Calu3 (cell line): ENCODE results near the gene ERC2. TPM values are rescaled to one million over a fixed set of nuclear protein-coding genes. Genes with fewer than 3 reads are reported as not detected.

Experiments
- BruUV-seq: library from RNA; stranded (reverse); fragments of 400-500 nt; replicated peaks from 2 replicates; lab custom pipeline; 2021; lab: Mats Ljungman, UMichigan
- CTCF ChIA-PET: fragments of 300-600 bp; sonication (Branson Sonifier 250); formaldehyde crosslinking; loops from one replicate; lab custom pipeline; 2022; ENCODE audit warnings: antibody characterized with exemption; lab: Charles Lee
- DNase-seq: peaks from one replicate; pipeline ENCODE4 v3.0.0; 2022
- H3K27ac Mint-ChIP-seq: one replicate; pipeline ENCODE4 v1.8.0; 2022; ENCODE audit warnings: mixed read lengths; ENCODE audit not compliant: unreplicated experiment
- H3K27me3 Mint-ChIP-seq: one replicate; pipeline ENCODE4 v1.8.0; 2022; ENCODE audit warnings: mixed read lengths; ENCODE audit not compliant: unreplicated experiment
- H3K36me3 Mint-ChIP-seq: one replicate; pipeline ENCODE4 v1.8.0; 2022; ENCODE audit warnings: mild to moderate bottlenecking, moderate library complexity, mixed read lengths; ENCODE audit not compliant: insufficient read depth, unreplicated experiment
- H3K4me1 Mint-ChIP-seq: one replicate; pipeline ENCODE4 v1.8.0; 2022; ENCODE audit warnings: mild to moderate bottlenecking, low read depth, mixed read lengths; ENCODE audit not compliant: unreplicated experiment
- H3K4me3 Mint-ChIP-seq: one replicate; pipeline ENCODE4 v1.8.0; 2022; ENCODE audit warnings: mild to moderate bottlenecking, low read depth, moderate library complexity, mixed read lengths; ENCODE audit not compliant: unreplicated experiment
- H3K9me3 Mint-ChIP-seq: one replicate; pipeline ENCODE4 v1.8.0; 2022; ENCODE audit warnings: low read depth, mixed read lengths; ENCODE audit not compliant: unreplicated experiment
- intact Hi-C: fragments of 100-400 bp; cut with micrococcal nuclease; formaldehyde crosslinking; loops from one replicate; pipeline ENCODE4 v1.10.0; 2022; ENCODE audit not compliant: unreplicated experiment
- total RNA-seq: library from RNA; stranded (reverse); gene quantifications from 2 replicates; pipeline ENCODE4 v1.2.3, GENCODE V29; 2022
- TF ChIP-seq, protein P1 (sequence below): fragments of 200-600 bp; IDR thresholded peaks from one replicate; pipeline ENCODE4 v1.8.0; 2022; ENCODE audit warnings: antibody characterized with exemption; ENCODE audit not compliant: unreplicated experiment

Gene ERC2
- total RNA-seq, 1 experiment from 2014 or later = 0.73 TPM

GRCh38 chr3:56323986-56324420, 144.3 kb downstream of the ERC2 start:
- H3K27me3 Mint-ChIP-seq = peaks cover 60% of the 10 kb centered on the region
- CTCF ChIA-PET = no interaction called here
- H3K4me3 Mint-ChIP-seq = no peak overlapping the region
- no peak for DNase-seq
- intact Hi-C loops = no loop called here
- no peaks in the 10 kb centered on the region for H3K36me3 Mint-ChIP-seq
- no peaks in the 10 kb centered on the region for H3K9me3 Mint-ChIP-seq
- no TSS peak for BruUV-seq
- H3K27ac Mint-ChIP-seq = no peak overlapping the region
- H3K4me1 Mint-ChIP-seq = no peaks in the 10 kb centered on the region
- TF ChIP-seq, protein P1, sequence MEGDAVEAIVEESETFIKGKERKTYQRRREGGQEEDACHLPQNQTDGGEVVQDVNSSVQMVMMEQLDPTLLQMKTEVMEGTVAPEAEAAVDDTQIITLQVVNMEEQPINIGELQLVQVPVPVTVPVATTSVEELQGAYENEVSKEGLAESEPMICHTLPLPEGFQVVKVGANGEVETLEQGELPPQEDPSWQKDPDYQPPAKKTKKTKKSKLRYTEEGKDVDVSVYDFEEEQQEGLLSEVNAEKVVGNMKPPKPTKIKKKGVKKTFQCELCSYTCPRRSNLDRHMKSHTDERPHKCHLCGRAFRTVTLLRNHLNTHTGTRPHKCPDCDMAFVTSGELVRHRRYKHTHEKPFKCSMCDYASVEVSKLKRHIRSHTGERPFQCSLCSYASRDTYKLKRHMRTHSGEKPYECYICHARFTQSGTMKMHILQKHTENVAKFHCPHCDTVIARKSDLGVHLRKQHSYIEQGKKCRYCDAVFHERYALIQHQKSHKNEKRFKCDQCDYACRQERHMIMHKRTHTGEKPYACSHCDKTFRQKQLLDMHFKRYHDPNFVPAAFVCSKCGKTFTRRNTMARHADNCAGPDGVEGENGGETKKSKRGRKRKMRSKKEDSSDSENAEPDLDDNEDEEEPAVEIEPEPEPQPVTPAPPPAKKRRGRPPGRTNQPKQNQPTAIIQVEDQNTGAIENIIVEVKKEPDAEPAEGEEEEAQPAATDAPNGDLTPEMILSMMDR = no peak

DNA sequence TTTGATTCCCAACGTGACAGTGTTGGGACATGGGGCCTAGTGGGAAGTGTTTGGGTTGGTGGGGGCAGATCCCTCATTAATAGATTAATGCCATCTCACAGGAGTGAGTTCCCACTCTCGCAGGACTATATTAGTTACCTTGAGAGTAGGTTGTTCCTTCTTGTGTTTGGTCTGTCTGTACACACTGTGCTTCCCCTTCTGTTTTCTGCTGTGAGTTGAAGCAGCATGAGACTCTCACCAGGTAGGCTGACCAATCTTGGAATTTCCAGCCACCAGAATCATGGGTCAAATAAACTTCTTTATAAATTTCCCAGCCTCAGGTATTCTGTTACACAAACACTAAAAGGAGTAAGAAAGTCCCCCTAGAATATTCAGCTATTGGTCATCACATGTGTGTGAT, 145.4 kb downstream of the ERC2 start:
- Mint-ChIP-seq H3K4me1 (no peaks in the 10 kb centered on the region), H3K27me3 (peaks cover 54% of the 10 kb centered on the region), H3K9me3 (no peaks in the 10 kb centered on the region), H3K4me3 (no peak overlapping the region), H3K36me3 (no peaks in the 10 kb centered on the region), H3K27ac (no peak overlapping the region)
- BruUV-seq = no TSS peak
- no peak for DNase-seq
- TF ChIP-seq, protein P1 = no peak
- intact Hi-C loops = no loop called here
- CTCF ChIA-PET = no interaction called here

- TF ChIP-seq, protein P1 = no peak
- DNase-seq = no peak
- CTCF ChIA-PET = interaction anchor here (1.0 kb wide), 1 partner anchor 26 kb away, joined by 3 read pairs; no protein-coding TSS in a partner anchor
- Mint-ChIP-seq H3K36me3 (no peaks in the 10 kb centered on the region), H3K4me3 (no peak overlapping the region), H3K27ac (no peak overlapping the region), H3K9me3 (no peaks in the 10 kb centered on the region), H3K27me3 (peaks cover 54% of the 10 kb centered on the region), H3K4me1 (no peaks in the 10 kb centered on the region)
- BruUV-seq = no TSS peak
- intact Hi-C loops = no loop called here
Measured at GRCh38 chr3:56321892-56322291, 146.4 kb downstream of the ERC2 start.

DNA sequence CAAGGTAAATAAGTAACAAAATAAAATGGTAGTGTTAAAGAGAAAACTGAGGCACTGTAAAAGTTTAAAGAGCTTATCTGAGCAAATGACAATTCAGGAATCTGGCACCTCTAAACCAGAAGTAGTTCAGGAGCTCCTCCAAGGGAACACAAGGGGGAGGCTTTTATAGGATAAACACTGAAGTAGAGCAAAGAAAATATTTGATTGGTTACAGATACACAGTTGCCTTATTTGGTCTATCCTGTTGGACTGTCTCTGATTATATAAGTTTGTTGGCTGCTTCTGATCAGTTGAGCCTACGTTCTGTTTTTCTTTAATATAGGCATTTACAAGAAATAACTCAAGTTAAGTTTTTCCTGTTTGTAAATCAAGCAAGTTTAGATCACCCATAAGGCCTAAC, 146.9 kb downstream of the ERC2 start:
- CTCF ChIA-PET = interaction anchor here (1.0 kb wide), 1 partner anchor 26 kb away, joined by 3 read pairs; no protein-coding TSS in a partner anchor
- intact Hi-C loops = no loop called here
- TF ChIP-seq, protein P1 = no peak
- Mint-ChIP-seq H3K27ac (no peak overlapping the region), H3K27me3 (peaks cover 54% of the 10 kb centered on the region), H3K36me3 (no peaks in the 10 kb centered on the region), H3K9me3 (no peaks in the 10 kb centered on the region), H3K4me1 (no peaks in the 10 kb centered on the region), H3K4me3 (no peak overlapping the region)
- DNase-seq = no peak
- no TSS peak for BruUV-seq
